ENCODE data around the gene HELLS.

Gene HELLS

GRCh38 chr10:94608559-94608958 is 63.0 kb downstream of the HELLS start:
- no peak overlapping the region for H3K4me3 ChIP-seq (ENCODE audit: low read length)
- TF ChIP-seq, protein P1, sequence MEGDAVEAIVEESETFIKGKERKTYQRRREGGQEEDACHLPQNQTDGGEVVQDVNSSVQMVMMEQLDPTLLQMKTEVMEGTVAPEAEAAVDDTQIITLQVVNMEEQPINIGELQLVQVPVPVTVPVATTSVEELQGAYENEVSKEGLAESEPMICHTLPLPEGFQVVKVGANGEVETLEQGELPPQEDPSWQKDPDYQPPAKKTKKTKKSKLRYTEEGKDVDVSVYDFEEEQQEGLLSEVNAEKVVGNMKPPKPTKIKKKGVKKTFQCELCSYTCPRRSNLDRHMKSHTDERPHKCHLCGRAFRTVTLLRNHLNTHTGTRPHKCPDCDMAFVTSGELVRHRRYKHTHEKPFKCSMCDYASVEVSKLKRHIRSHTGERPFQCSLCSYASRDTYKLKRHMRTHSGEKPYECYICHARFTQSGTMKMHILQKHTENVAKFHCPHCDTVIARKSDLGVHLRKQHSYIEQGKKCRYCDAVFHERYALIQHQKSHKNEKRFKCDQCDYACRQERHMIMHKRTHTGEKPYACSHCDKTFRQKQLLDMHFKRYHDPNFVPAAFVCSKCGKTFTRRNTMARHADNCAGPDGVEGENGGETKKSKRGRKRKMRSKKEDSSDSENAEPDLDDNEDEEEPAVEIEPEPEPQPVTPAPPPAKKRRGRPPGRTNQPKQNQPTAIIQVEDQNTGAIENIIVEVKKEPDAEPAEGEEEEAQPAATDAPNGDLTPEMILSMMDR (conservative IDR thresholded peaks at IDR 0.05; ENCODE audit: low read length) = no peak
- DNase-seq (ENCODE audit: low read depth) = no peak

DNA sequence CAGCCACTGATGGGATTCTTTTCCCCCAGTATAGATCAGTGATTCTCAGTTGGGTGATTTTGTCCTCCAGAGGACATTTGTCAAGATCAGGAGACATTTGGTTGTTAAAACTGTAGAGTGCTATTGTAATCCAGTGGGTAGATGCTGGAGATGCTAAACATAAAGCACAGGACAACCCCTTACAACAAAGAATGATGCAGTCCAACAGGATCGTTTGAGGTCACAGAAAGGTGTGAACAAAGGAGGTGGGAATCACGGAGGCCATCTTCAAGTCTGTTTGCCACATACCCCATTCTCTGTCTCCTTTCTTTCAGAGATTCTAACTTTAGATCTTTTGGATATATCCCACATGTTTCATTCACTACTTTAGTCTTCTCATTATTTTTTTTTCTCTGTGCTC is 69.0 kb downstream of the HELLS start:
- DNase-seq (ENCODE audit: low read depth) = no peak
- TF ChIP-seq, protein P1 (conservative IDR thresholded peaks at IDR 0.05; ENCODE audit: low read length) = no peak
- H3K4me3 ChIP-seq (ENCODE audit: low read length) = no peak overlapping the region

- TF ChIP-seq, protein P1 (conservative IDR thresholded peaks at IDR 0.05; ENCODE audit: low read length) = no peak
- H3K4me3 ChIP-seq (ENCODE audit: low read length) = no peak overlapping the region
- no peak for DNase-seq (ENCODE audit: low read depth)
These were observed 71.9 kb downstream of the HELLS start for GRCh38 chr10:94617389-94617944.

GRCh38 chr10:94622666-94623205 is 77.1 kb downstream of the HELLS start:
- TF ChIP-seq, protein P1 (conservative IDR thresholded peaks at IDR 0.05; ENCODE audit: low read length) = no peak
- no peak overlapping the region for H3K4me3 ChIP-seq (ENCODE audit: low read length)
- DNase-seq (ENCODE audit: low read depth) = no peak

GRCh38 chr10:94623572-94623971 is 78.0 kb downstream of the HELLS start:
- no peak for DNase-seq (ENCODE audit: low read depth)
- TF ChIP-seq, protein P1 (conservative IDR thresholded peaks at IDR 0.05; ENCODE audit: low read length) = no peak
- no peak overlapping the region for H3K4me3 ChIP-seq (ENCODE audit: low read length)

- TF ChIP-seq, protein P1 (conservative IDR thresholded peaks at IDR 0.05; ENCODE audit: low read length) = no peak
- no peak overlapping the region for H3K4me3 ChIP-seq (ENCODE audit: low read length)
- DNase-seq (ENCODE audit: low read depth) = no peak
These were observed 80.9 kb downstream of the HELLS start for GRCh38 chr10:94626476-94626875.

GRCh38 chr10:94627511-94627910 is 81.9 kb downstream of the HELLS start:
- TF ChIP-seq, protein P1 (conservative IDR thresholded peaks at IDR 0.05; ENCODE audit: low read length) = no peak
- no peak for DNase-seq (ENCODE audit: low read depth)
- no peak overlapping the region for H3K4me3 ChIP-seq (ENCODE audit: low read length)

Measured in AG10803 (cell line).